Epithelial cell of esophagus (primary cell): Measurements from ENCODE around the gene CGB5.
"Not testable (repeated sequence)": the region's sequence is repeated elsewhere in the genome, so short reads cannot be mapped to it uniquely, and the experiment has no call there.

Experiments used
- DNase-seq: peaks from one replicate; pipeline ENCODE4 v3.0.0; 2010; ENCODE audit warnings: low read depth
- H3K4me3 ChIP-seq: 2 replicates; pipeline ENCODE4 v1.5.1; 2011; ENCODE audit warnings: mild to moderate bottlenecking, low read length, control low read depth
- CTCF ChIP-seq: IDR thresholded peaks from 2 replicates; pipeline ENCODE4 v1.5.1; 2011; ENCODE audit warnings: low read depth, mild to moderate bottlenecking, low read length, control low read depth, inconsistent platforms; ENCODE audit not compliant: insufficient read depth; ENCODE audit errors: missing control alignments

The CGB5 gene

GRCh38 chr19:49043548-49043947 lies at the start of gene CGB5:
Gene CGB5, plus strand, starts transcription at chr19:49043848. Its CDS starts 362 bp downstream, at chr19:49044210.
- DNase-seq, H3K4me3 ChIP-seq: not testable (repeated sequence)

GRCh38 chr19:48994035-48994386 lies 49.6 kb upstream of the CGB5 start:
- DNase-seq: no peak
- TF ChIP-seq CTCF: no peak
- peak overlapping the region; percentile 90 for H3K4me3 ChIP-seq

GRCh38 chr19:48997972-48998371 lies 45.7 kb upstream of the CGB5 start:
- peak; percentile 53 for TF ChIP-seq CTCF
- DNase-seq: peak; percentile 68
- no peak overlapping the region for H3K4me3 ChIP-seq

GRCh38 chr19:48999481-49000325 lies 43.9 kb upstream of the CGB5 start:
- peak; percentile 77 for TF ChIP-seq CTCF
- H3K4me3 ChIP-seq: no peak overlapping the region
- peak; percentile 82 for DNase-seq

GRCh38 chr19:49004133-49004532 lies 39.5 kb upstream of the CGB5 start:
- no peak overlapping the region for H3K4me3 ChIP-seq
- no peak for TF ChIP-seq CTCF
- no peak for DNase-seq

- H3K4me3 ChIP-seq: no peak overlapping the region
- no peak for DNase-seq
- no peak for TF ChIP-seq CTCF
These were observed 38.6 kb upstream of the CGB5 start for GRCh38 chr19:49004964-49005614.

- DNase-seq: no peak
- no peak overlapping the region for H3K4me3 ChIP-seq
- no peak for TF ChIP-seq CTCF
These were observed 36.7 kb upstream of the CGB5 start for GRCh38 chr19:49006905-49007304.
